ENCODE measurements around the gene PI4KB.

DNA sequence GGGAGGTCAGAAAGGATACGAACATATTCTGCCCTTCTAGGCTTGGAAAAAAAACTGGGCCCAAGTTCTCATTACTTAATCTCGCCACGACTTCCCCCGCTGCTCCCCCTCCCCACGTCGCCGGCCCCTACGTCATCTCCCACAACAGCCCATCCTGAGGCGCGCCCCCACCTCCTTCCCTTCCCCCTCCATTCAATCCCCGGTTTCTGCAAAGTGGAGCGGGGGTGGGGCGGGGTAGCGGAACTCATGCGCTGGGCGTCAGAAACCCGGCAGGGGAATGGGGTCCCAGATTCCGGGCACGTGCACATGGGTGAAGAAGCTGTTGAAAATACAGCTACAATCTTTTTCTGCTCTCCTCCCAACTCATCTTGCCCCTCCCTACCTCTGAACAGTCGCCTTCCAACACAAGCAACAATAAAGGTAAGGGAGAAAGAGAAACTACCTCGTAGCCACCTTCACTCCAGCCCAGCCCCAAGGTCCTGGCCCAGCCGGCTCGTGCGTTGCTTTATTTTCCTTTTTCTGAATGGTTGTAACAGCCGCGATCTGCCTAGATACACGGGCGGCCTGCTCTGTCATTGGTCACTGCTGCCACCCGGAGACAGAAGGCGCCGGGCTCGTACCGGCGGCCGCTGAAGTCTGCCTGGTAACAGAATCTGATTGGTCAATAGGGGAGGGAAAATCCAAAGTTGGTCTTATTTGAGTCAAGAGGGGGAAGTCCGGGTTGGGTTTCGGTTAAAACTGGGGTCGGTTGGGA lies 19.7 kb upstream of the PI4KB start, which contains the start of gene RFX5:
- TF ChIP-seq, protein P1, sequence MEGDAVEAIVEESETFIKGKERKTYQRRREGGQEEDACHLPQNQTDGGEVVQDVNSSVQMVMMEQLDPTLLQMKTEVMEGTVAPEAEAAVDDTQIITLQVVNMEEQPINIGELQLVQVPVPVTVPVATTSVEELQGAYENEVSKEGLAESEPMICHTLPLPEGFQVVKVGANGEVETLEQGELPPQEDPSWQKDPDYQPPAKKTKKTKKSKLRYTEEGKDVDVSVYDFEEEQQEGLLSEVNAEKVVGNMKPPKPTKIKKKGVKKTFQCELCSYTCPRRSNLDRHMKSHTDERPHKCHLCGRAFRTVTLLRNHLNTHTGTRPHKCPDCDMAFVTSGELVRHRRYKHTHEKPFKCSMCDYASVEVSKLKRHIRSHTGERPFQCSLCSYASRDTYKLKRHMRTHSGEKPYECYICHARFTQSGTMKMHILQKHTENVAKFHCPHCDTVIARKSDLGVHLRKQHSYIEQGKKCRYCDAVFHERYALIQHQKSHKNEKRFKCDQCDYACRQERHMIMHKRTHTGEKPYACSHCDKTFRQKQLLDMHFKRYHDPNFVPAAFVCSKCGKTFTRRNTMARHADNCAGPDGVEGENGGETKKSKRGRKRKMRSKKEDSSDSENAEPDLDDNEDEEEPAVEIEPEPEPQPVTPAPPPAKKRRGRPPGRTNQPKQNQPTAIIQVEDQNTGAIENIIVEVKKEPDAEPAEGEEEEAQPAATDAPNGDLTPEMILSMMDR (IDR thresholded peaks at IDR 0.05) = no peak
- TF ChIP-seq POLR2A (IDR thresholded peaks at IDR 0.05) = peak; percentile 62

All from right lobe of liver (tissue), 4 donors.